ENCODE measurements around the gene NR2C2.

- TF ChIP-seq EP300 (IDR thresholded peaks at IDR 0.05; ENCODE audit: borderline replicate concordance) (no peak), REST (IDR thresholded peaks at IDR 0.05; ENCODE audit: low read depth) (no peak)
These were observed 112.6 kb downstream of the NR2C2 start for GRCh38 chr3:15060029-15060428.
